Measurements from ENCODE around the gene JPH2.

Gene JPH2

DNA sequence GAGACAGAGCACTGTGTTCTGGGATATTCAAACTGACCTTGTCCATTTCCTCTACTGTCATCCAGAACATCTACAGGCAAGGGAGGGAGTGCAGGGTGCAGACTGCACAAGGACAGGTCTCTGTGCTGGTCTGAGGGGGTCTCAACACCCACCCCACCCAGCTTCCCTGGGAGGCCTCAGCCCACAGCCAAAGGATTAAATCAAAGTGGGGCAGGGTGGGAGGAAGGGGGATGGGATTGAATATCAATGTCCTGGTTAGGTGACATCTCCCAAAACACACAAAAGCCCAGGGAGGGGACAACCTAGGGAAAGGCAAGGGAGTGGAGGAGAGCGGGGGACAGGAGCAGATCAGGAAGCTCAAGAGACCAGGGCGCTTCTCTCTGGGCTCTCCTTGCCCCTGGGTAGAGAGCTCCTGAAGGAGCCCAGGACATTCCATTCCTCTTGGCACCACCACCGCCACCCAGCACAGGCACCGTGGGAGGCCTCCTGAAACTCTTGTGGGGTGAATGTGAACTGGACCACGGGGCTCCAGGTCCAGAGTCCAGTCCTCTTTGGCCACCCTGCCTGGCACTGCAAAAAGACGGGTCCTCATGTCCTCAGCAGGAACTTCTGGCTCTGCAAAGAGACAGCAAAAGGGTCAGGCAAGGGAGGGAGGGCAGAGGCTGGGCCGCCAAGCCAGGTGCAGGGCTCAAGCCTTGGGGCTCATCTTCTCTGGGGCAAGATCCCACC, 73.9 kb downstream of the JPH2 start:
- Mint-ChIP-seq H3K4me1 (peaks cover 49% of the 10 kb centered on the region), H3K27ac (no peak overlapping the region), H3K4me3 (peak overlapping the region; percentile 9), H3K27me3 (ENCODE audit: low read depth, poor library complexity) (peaks cover 3% of the 10 kb centered on the region), H3K9me3 (peaks cover 12% of the 10 kb centered on the region), H3K36me3 (ENCODE audit: low read depth) (no peaks in the 10 kb centered on the region)
- TF ChIP-seq CTCF (IDR thresholded peaks at IDR 0.05) = no peak
- no peak for DNase-seq

- H3K4me3 Mint-ChIP-seq = no peak overlapping the region
- TF ChIP-seq CTCF (IDR thresholded peaks at IDR 0.05) = no peak
Observed at GRCh38 chr20:44112456-44112855, 74.5 kb downstream of the JPH2 start.

DNA sequence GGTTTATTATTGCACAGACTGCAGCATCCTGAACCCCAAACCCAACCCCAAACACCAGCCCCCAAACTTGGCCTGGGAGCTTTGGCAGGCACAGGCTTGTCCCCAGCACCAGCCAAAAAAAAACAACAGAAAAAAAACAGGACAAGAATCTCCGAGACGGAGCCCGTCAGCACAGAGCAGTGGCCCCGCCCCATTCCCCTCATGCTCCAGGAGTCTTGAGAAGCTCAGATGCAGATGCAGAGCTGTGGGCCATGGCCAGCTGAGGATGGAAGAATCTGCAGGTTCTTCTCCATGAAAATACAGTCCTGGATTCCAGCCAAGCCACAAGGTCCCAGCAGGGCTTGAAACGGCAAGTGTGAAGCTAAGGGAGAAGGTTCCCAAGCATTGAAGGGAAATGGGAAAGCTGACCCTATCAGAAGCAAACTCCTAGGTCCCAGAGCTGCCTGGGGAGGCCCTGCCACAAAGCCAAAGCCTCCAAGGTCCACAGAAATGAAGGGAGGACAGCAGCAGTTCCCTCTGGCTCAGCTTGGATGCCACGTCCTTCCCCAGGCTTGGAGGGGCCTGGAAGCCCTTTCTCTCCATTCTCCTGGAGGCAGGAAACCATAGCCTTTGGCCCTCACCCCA, 75.2 kb downstream of the JPH2 start:
- Mint-ChIP-seq H3K9me3 (peaks cover 22% of the 10 kb centered on the region), H3K27me3 (ENCODE audit: low read depth, poor library complexity) (peaks cover 3% of the 10 kb centered on the region), H3K27ac (no peak overlapping the region), H3K4me3 (no peak overlapping the region), H3K4me1 (peaks cover 42% of the 10 kb centered on the region), H3K36me3 (ENCODE audit: low read depth) (no peaks in the 10 kb centered on the region)
- no peak for TF ChIP-seq CTCF (IDR thresholded peaks at IDR 0.05)
- no peak for DNase-seq

More at GRCh38 chr20:44112456-44112855, 74.5 kb downstream of the JPH2 start:
- Mint-ChIP-seq H3K9me3 (peaks cover 18% of the 10 kb centered on the region), H3K27me3 (ENCODE audit: low read depth, poor library complexity) (peaks cover 3% of the 10 kb centered on the region), H3K36me3 (ENCODE audit: low read depth) (no peaks in the 10 kb centered on the region), H3K27ac (no peak overlapping the region), H3K4me1 (peaks cover 47% of the 10 kb centered on the region)
- DNase-seq = no peak

DNA sequence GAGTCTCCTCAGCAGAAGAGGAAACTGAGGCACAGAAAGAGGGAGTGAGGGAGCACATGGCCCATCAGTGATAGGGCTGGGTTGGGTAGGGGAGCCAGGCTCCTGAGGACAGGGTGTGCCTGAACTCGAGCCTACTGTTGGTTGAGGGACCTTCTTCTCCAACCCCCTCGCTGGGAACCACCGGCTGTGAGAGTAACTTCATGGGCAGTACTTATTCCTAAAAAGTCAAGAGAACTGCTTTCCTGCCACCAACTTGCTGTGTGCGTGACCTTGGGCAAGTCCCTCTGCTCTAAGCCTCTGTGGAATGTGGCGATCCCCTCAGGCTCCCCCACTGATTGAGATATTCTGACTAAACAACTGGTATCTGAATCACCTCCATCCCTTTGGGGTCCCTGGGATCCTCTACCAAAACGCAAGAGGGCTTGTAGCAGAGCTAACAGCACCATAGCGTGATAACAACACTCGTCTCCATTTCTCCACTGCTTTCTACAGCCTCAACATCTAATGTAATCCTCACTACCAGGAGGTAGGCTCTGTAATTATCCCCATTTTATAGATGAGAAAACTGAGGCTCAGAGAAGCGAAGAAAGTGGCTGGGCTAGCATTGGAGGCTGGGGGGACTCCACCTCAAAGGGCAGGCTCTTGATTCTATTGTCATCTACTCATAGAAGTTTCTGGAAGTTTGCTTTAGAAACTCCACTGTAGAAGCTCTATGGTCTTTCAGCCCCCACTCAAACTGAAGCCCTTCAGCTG, 76.0 kb downstream of the JPH2 start:
- Mint-ChIP-seq H3K4me3 (no peak overlapping the region), H3K4me1 (peaks cover 36% of the 10 kb centered on the region)

DNA sequence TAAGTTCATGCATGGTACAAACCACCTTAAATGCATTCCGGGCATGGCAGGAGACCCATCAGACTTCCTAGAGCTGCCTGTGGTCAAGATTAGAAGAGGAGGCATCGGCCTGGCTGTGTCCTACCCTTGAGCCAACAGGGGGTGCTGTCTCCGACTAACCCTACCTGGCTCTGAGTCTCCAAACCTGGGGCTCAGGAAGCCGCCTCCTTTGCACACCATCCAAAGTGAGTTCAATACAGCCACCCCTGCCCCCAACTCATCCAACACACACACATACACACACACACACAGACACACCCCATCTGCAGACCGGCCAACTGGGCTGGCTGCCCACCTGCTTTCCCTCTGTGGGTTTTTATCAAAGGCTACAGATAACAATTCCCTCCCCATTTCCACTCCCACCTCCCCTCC, 77.0 kb downstream of the JPH2 start:
- no peak overlapping the region for H3K27ac Mint-ChIP-seq
- H3K4me1 Mint-ChIP-seq = peaks cover 31% of the 10 kb centered on the region
- no peak overlapping the region for H3K4me3 Mint-ChIP-seq
- H3K36me3 Mint-ChIP-seq (ENCODE audit: low read depth) = no peaks in the 10 kb centered on the region
- DNase-seq = no peak
- H3K27me3 Mint-ChIP-seq (ENCODE audit: low read depth, poor library complexity) = peaks cover 15% of the 10 kb centered on the region
- peaks cover 22% of the 10 kb centered on the region for H3K9me3 Mint-ChIP-seq
- TF ChIP-seq CTCF (IDR thresholded peaks at IDR 0.05) = no peak

More for the DNA sequence above, 76.0 kb downstream of the JPH2 start:
- Mint-ChIP-seq H3K27ac (no peak overlapping the region), H3K27me3 (ENCODE audit: low read depth, poor library complexity) (peaks cover 7% of the 10 kb centered on the region), H3K36me3 (ENCODE audit: low read depth) (no peaks in the 10 kb centered on the region), H3K9me3 (peaks cover 22% of the 10 kb centered on the region)
- no peak for TF ChIP-seq CTCF (IDR thresholded peaks at IDR 0.05)
- DNase-seq = no peak

Data from nephron progenitor cell (in vitro differentiated cells).